Endothelial cell of umbilical vein (primary cell): Measurements from ENCODE around the gene DSCAML1. TPM values are rescaled to one million over a fixed set of nuclear protein-coding genes. Genes with fewer than 3 reads are reported as not detected.

Source experiments
- BruUV-seq: library from RNA; stranded (reverse); fragments of 400-500 nt; replicated peaks from 2 replicates; lab custom pipeline; 2021; lab: Mats Ljungman, UMichigan
- CTCF ChIA-PET: fragments of 300-600, 350-600 bp; sonication (Branson Sonifier 250); formaldehyde crosslinking; loops from one replicate; lab custom pipeline; 2021; ENCODE audit warnings: antibody characterized with exemption, inconsistent platforms; lab: Charles Lee
- POLR2A ChIA-PET: fragments of 300-600, 350-600 bp; sonication (Branson Sonifier 250); formaldehyde crosslinking; loops from one replicate; lab custom pipeline; 2021; ENCODE audit warnings: antibody characterized with exemption, inconsistent platforms; lab: Charles Lee
- DNase-seq: peaks from one replicate; pipeline ENCODE4 v3.0.0-alpha.2; 2011; ENCODE audit warnings: low read depth, low spot score
- FAIRE-seq: peaks from 2 replicates; lab custom pipeline; 2011; peaks lifted over from hg19 to GRCh38; lab: Jason Lieb, UNC
- H2AFZ ChIP-seq: 2 replicates; pipeline ENCODE4 v1.6.0; 2012; ENCODE audit warnings: low read depth, low read length, control low read depth, inconsistent platforms
- H3K27ac ChIP-seq: 2 replicates; pipeline ENCODE4 v1.5.1; 2011; ENCODE audit warnings: low read depth, mild to moderate bottlenecking, control low read depth, low read length, moderate library complexity; ENCODE audit not compliant: insufficient read depth
- H3K27me3 ChIP-seq, 2 experiments: 2 replicates each; pipeline versions ENCODE4 v1.6.0 to v1.6.1; 2011; ENCODE audit warnings: low read length in 2 of 2, mixed read lengths in 1 of 2; ENCODE audit not compliant: control insufficient read depth in 2 of 2, insufficient read depth in 2 of 2
- H3K36me3 ChIP-seq, 2 experiments: 2 replicates in 1 of 2; 3 replicates in 1 of 2; pipeline ENCODE4 v1.5.1; 2011; ENCODE audit warnings: low read length in 2 of 2, mild to moderate bottlenecking in 1 of 2, moderate library complexity in 1 of 2; ENCODE audit not compliant: control insufficient read depth in 2 of 2, insufficient read depth in 2 of 2; ENCODE audit errors: extremely low read depth in 1 of 2
- H3K4me1 ChIP-seq: 3 replicates; pipeline ENCODE4 v1.5.1; 2011; ENCODE audit warnings: mild to moderate bottlenecking, low read length; ENCODE audit not compliant: control insufficient read depth, insufficient read depth; ENCODE audit errors: extremely low read depth
- H3K4me2 ChIP-seq: 2 replicates; pipeline ENCODE4 v1.6.1; 2011; ENCODE audit warnings: low read length, control low read depth, mixed read lengths; ENCODE audit not compliant: insufficient read depth
- H3K4me3 ChIP-seq, 3 experiments: fragments of 200-600 bp in 1 of 3; sonication (generic), shearing (Covaris generic) in 1 of 3; replicated peaks in 1 of 3; 2 replicates each; pipeline ENCODE4 v1.5.1; 2011 to 2016; ENCODE audit warnings: control low read depth in 3 of 3, low read length in 3 of 3, mild to moderate bottlenecking in 2 of 3, inconsistent platforms in 1 of 3, low read depth in 1 of 3, moderate library complexity in 1 of 3; ENCODE audit not compliant: insufficient read depth in 1 of 3
- H3K79me2 ChIP-seq: 2 replicates; pipeline ENCODE4 v1.6.0; 2012; ENCODE audit warnings: low read length, inconsistent platforms; ENCODE audit not compliant: control insufficient read depth, insufficient read depth
- H3K9ac ChIP-seq: replicated peaks from 2 replicates; pipeline ENCODE3; 2011; ENCODE audit warnings: low read length, control low read depth; ENCODE audit not compliant: insufficient read depth; ENCODE audit errors: extremely low read depth
- H3K9me1 ChIP-seq: replicated peaks from 3 replicates; pipeline ENCODE4 v1.6.0; 2011; ENCODE audit warnings: mild to moderate bottlenecking, low read length; ENCODE audit not compliant: control insufficient read depth, insufficient read depth; ENCODE audit errors: extremely low read depth
- H3K9me3 ChIP-seq: replicated peaks from 2 replicates; pipeline ENCODE4 v1.5.1; 2012; ENCODE audit warnings: low read length, inconsistent platforms; ENCODE audit not compliant: control insufficient read depth, insufficient read depth
- H4K20me1 ChIP-seq: replicated peaks from 2 replicates; pipeline ENCODE3; 2011; ENCODE audit warnings: mild to moderate bottlenecking, low read length; ENCODE audit not compliant: control insufficient read depth, insufficient read depth; ENCODE audit errors: extremely low read depth
- EZH2 ChIP-seq: IDR thresholded peaks from 2 replicates; pipeline ENCODE4 v1.6.1; 2012; ENCODE audit warnings: borderline replicate concordance, low read depth, mild to moderate bottlenecking, moderate library complexity, low read length, inconsistent platforms; ENCODE audit not compliant: severe bottlenecking
- FOS ChIP-seq: IDR thresholded peaks from 2 replicates; pipeline ENCODE4 v1.6.1; 2011; ENCODE audit warnings: mild to moderate bottlenecking, low read length, moderate library complexity, borderline replicate concordance; ENCODE audit not compliant: insufficient read depth
- GATA2 ChIP-seq: IDR thresholded peaks from 2 replicates; pipeline ENCODE4 v1.7.0; 2011; ENCODE audit warnings: low read depth, mild to moderate bottlenecking, moderate library complexity, mixed read lengths, low read length; ENCODE audit not compliant: insufficient read length, insufficient read depth
- JUN ChIP-seq: IDR thresholded peaks from 2 replicates; pipeline ENCODE4 v1.6.1; 2011; ENCODE audit warnings: borderline replicate concordance, low read depth; ENCODE audit not compliant: insufficient read length, insufficient read depth
- MYC ChIP-seq: IDR thresholded peaks from one replicate; pipeline ENCODE4 v1.6.1; 2011; ENCODE audit warnings: mild to moderate bottlenecking, low read depth, low read length
- POLR2A ChIP-seq: IDR thresholded peaks from 2 replicates; pipeline ENCODE4 v1.6.1; 2012; ENCODE audit warnings: low read depth, mild to moderate bottlenecking, control low read depth, low read length
- POLR2AphosphoS5 ChIP-seq: IDR thresholded peaks from 2 replicates; pipeline ENCODE4 v1.6.1; 2012; ENCODE audit warnings: low read depth, mild to moderate bottlenecking, control low read depth, low read length, moderate library complexity; ENCODE audit not compliant: insufficient read depth
- dilution Hi-C: fragments of 300-500 bp; cut with MboI; formaldehyde crosslinking; loops from one replicate; pipeline ENCODE4 v1.15.0; 2019; ENCODE audit warnings: low sequenced_read_pairs; ENCODE audit not compliant: extremely low pct_ligation_motif_present
- intact Hi-C: fragments of 100-400 bp; cut with micrococcal nuclease; formaldehyde crosslinking; loops from one replicate; pipeline ENCODE4 v1.10.0; 2022
- polyA plus RNA-seq, 4 experiments: library from polyadenylated mRNA; depleted of rRNA in 3 of 4; stranded (reverse) in 3 of 4; unstranded in 1 of 4; fragments of >200 nt; gene quantifications; 2 replicates each; pipeline versions ENCODE4 v1.2.1 to v1.2.3, GENCODE V29; 2011 to 2012; ENCODE audit warnings: missing spikeins in 1 of 4
- total RNA-seq: library from RNA; stranded (reverse); gene quantifications from 2 replicates; pipeline ENCODE4 v1.2.3, GENCODE V29; 2021
- TF ChIP-seq, protein P1 (sequence below), 2 donors: IDR thresholded peaks; 1 replicate in 1 of 2; 2 replicates in 1 of 2; pipeline ENCODE4 v1.5.1; 2011; ENCODE audit warnings: low read length in 2 of 2, mild to moderate bottlenecking in 2 of 2, moderate library complexity in 2 of 2, control low read depth in 1 of 2, inconsistent platforms in 1 of 2, low read depth in 1 of 2; ENCODE audit not compliant: insufficient read depth in 1 of 2; ENCODE audit errors: extremely low read depth in 1 of 2
- TF ChIP-seq, protein P2 (sequence below): IDR thresholded peaks from 2 replicates; pipeline ENCODE4 v1.6.1; 2011; ENCODE audit not compliant: insufficient read depth, insufficient read length

Gene DSCAML1
- total and polyA plus RNA-seq, 2 donors (not counting 3 experiments of a cell fraction or from before 2014, with no cell fraction given) = not detected

DNA sequence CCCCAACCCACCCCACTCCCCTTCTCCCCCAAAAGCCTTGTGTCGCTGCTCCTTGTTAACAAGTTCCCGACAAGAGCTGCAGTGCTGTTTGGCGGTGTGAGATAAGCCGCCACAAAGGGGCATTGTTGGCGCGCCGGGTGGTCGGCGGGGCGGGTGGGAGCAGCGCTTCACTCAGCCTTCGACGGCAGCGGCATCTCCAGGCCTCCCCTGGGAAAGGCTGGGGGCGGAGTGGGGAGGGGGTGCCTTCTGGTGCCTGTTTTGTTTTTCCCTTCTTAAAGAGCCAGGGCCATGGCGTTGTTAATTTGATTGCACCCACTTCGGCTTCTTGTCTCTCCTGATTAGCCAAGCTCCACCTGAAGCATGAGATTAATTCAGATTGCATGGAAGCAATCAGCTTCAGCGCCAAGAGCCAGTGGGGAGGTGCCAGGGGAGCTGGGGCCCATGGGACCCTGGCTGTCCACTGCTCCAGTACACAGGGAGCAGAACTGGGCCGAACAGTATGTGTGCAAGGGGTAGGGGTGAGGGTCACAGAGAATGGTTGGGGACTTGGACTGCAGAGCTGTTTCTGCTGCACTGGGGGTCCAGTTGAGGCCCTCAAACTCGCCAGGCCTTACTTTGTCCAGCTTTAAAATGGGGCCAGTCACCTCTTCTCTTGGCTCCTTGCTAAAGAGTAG is 304.3 kb downstream of the DSCAML1 start:
- BruUV-seq = no TSS peak
- DNase-seq (no peak), FAIRE-seq (no peak)
- intact Hi-C loops = no loop called here
- Histone ChIP-seq H3K4me3 (no peak overlapping the region), H3K27me3 (peaks cover 2 to 6% of the 10 kb centered on the region in 2 experiments), H3K9me3 (no peaks in the 10 kb centered on the region), H3K9ac (no peak overlapping the region), H3K27ac (no peak overlapping the region), H3K79me2 (no peaks in the 10 kb centered on the region), H3K4me1 (no peaks in the 10 kb centered on the region), H3K4me2 (no peak overlapping the region), H2AFZ (no peak overlapping the region), H4K20me1 (no peaks in the 10 kb centered on the region), H3K9me1 (no peaks in the 10 kb centered on the region), H3K36me3 (no peaks in the 10 kb centered on the region)
- CTCF ChIA-PET = no interaction called here
- POLR2A ChIA-PET = no interaction called here
- dilution Hi-C loops = no loop called here
- TF ChIP-seq, protein P1, sequence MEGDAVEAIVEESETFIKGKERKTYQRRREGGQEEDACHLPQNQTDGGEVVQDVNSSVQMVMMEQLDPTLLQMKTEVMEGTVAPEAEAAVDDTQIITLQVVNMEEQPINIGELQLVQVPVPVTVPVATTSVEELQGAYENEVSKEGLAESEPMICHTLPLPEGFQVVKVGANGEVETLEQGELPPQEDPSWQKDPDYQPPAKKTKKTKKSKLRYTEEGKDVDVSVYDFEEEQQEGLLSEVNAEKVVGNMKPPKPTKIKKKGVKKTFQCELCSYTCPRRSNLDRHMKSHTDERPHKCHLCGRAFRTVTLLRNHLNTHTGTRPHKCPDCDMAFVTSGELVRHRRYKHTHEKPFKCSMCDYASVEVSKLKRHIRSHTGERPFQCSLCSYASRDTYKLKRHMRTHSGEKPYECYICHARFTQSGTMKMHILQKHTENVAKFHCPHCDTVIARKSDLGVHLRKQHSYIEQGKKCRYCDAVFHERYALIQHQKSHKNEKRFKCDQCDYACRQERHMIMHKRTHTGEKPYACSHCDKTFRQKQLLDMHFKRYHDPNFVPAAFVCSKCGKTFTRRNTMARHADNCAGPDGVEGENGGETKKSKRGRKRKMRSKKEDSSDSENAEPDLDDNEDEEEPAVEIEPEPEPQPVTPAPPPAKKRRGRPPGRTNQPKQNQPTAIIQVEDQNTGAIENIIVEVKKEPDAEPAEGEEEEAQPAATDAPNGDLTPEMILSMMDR (IDR thresholded peaks at IDR 0.05; ENCODE audit: extremely low read depth in 1 of 2, insufficient read depth in 1 of 2, low read depth in 1 of 2, low read length in 2 of 2) = no peak
- TF ChIP-seq EZH2 = no peak

- H3K79me2 ChIP-seq = no peaks in the 10 kb centered on the region
- CTCF ChIA-PET = interaction anchor here (0.7 to 1.3 kb wide), 2 partner anchors 12 to 65 kb away, joined by 3 to 6 read pairs; no protein-coding TSS in a partner anchor
- peaks cover 2 to 6% of the 10 kb centered on the region in 2 experiments for H3K27me3 ChIP-seq
- no peaks in the 10 kb centered on the region for H3K9me3 ChIP-seq
- FAIRE-seq (no peak), DNase-seq (no peak)
- no peak overlapping the region for H3K9ac ChIP-seq
- no peak overlapping the region for H3K27ac ChIP-seq
- no peak overlapping the region for H3K4me2 ChIP-seq
- POLR2A ChIA-PET = no interaction called here
- H4K20me1 ChIP-seq = no peaks in the 10 kb centered on the region
- H2AFZ ChIP-seq = no peak overlapping the region
- H3K9me1 ChIP-seq = no peaks in the 10 kb centered on the region
- H3K36me3 ChIP-seq = no peaks in the 10 kb centered on the region
- no TSS peak for BruUV-seq
- H3K4me3 ChIP-seq = no peak overlapping the region
- H3K4me1 ChIP-seq = no peaks in the 10 kb centered on the region
- intact Hi-C loops = no loop called here
- TF ChIP-seq FOS = no peak
- no peak for TF ChIP-seq EZH2
- TF ChIP-seq GATA2 = no peak
- TF ChIP-seq MYC = no peak
- TF ChIP-seq, protein P1 (IDR thresholded peaks at IDR 0.05; ENCODE audit: extremely low read depth in 1 of 2, insufficient read depth in 1 of 2, low read depth in 1 of 2, low read length in 2 of 2) = no peak
- no peak for TF ChIP-seq JUN
- no peak for TF ChIP-seq POLR2AphosphoS5
- TF ChIP-seq, protein P2, sequence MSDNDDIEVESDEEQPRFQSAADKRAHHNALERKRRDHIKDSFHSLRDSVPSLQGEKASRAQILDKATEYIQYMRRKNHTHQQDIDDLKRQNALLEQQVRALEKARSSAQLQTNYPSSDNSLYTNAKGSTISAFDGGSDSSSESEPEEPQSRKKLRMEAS = no peak
- TF ChIP-seq POLR2A = no peak
- dilution Hi-C loops = no loop called here
Measured at GRCh38 chr11:117490911-117491310, 306.1 kb downstream of the DSCAML1 start.
